Measurements from ENCODE around the gene TTC14.
A peak's percentile ranks its signal among the peaks of the same experiment; 100 is the strongest.

The TTC14 gene

DNA sequence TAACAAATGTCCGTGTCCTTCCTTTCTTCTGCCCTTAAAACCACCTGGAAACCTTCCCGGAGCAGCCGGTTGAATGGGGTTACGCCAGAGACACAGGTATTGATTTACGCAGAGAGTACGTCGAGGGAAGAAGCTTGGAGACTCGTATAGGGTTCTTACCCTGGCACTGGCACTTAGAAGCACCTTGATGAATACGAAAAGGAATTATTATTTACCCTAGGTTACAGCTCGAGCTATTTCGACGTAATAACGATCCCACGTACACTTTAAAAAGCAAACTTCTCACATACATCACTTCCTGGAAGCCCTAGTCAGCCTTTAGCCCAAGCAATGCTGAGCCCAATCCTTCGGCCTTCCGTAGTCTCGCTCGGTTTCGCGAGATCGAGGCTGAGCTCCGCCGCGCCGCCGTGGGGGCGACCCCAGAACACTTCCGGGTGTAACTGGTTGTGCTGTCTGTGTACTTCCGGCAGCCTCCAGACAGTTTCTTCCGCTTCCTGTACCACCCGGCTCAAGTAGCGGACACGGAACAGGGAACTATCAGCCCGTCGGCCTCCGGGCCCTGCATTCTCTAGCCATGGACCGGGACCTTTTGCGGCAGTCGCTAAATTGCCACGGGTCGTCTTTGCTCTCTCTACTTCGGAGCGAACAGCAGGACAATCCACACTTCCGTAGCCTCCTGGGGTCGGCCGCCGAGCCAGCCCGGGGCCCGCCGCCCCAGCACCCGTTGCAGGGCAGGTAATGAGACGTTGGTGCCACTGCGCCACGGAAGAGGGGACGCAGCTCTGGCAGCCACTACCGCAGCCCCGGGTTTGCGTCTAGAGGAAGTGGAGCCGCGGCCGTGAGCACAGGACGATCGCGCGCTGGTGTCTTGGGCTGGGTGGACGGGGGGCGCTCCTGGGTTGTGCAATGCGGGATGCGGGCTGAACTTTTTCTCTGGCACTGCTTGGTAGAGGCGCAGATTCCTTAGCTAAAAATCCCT lies at the start of gene TTC14 (continued):
- TF ChIP-seq, protein P1, sequence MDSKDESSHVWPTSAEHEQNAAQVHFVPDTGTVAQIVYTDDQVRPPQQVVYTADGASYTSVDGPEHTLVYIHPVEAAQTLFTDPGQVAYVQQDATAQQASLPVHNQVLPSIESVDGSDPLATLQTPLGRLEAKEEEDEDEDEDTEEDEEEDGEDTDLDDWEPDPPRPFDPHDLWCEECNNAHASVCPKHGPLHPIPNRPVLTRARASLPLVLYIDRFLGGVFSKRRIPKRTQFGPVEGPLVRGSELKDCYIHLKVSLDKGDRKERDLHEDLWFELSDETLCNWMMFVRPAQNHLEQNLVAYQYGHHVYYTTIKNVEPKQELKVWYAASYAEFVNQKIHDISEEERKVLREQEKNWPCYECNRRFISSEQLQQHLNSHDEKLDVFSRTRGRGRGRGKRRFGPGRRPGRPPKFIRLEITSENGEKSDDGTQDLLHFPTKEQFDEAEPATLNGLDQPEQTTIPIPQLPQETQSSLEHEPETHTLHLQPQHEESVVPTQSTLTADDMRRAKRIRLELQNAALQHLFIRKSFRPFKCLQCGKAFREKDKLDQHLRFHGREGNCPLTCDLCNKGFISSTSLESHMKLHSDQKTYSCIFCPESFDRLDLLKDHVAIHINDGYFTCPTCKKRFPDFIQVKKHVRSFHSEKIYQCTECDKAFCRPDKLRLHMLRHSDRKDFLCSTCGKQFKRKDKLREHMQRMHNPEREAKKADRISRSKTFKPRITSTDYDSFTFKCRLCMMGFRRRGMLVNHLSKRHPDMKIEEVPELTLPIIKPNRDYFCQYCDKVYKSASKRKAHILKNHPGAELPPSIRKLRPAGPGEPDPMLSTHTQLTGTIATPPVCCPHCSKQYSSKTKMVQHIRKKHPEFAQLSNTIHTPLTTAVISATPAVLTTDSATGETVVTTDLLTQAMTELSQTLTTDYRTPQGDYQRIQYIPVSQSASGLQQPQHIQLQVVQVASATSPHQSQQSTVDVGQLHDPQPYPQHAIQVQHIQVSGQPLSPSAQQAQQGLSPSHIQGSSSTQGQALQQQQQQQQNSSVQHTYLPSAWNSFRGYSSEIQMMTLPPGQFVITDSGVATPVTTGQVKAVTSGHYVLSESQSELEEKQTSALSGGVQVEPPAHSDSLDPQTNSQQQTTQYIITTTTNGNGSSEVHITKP (tag by site-specific recombination; IDR thresholded peaks at IDR 0.05) = peak; percentile 63
- TF ChIP-seq ZNF202 (tag by site-specific recombination; IDR thresholded peaks at IDR 0.05; ENCODE audit: borderline replicate concordance) (no peak), REPIN1 (tag by site-specific recombination; IDR thresholded peaks at IDR 0.05; ENCODE audit: low read depth) (0 out of 2 replicates have a peak, but pooled peaks have one; percentile 29), ZNF843 (tag by site-specific recombination; IDR thresholded peaks at IDR 0.05) (0 out of 2 replicates have a peak, but pooled peaks have one; percentile 19), GLIS1 (tag by site-specific recombination; IDR thresholded peaks at IDR 0.05) (peak; percentile 39; the same call in 1 of the 2 replicates), YY1 (tag by site-specific recombination; IDR thresholded peaks at IDR 0.05) (0 out of 2 replicates have a peak, but pooled peaks have one; percentile 28), ZNF776 (tag by site-specific recombination; IDR thresholded peaks at IDR 0.05; ENCODE audit: borderline replicate concordance) (no peak), ZNF214 (tag by site-specific recombination; IDR thresholded peaks at IDR 0.05; ENCODE audit: borderline replicate concordance) (peak; percentile 60; the same call in 1 of the 2 replicates), ZNF24 (tag by site-specific recombination; IDR thresholded peaks at IDR 0.05) (0 out of 2 replicates have a peak, but pooled peaks have one; percentile 19), ZBTB17 (tag by site-specific recombination; IDR thresholded peaks at IDR 0.05) (peak; percentile 86), ZNF311 (tag by site-specific recombination; IDR thresholded peaks at IDR 0.05; ENCODE audit: borderline replicate concordance) (no peak), ZNF660 (tag by site-specific recombination; IDR thresholded peaks at IDR 0.05) (peak; percentile 58), SP2 (tag by site-specific recombination; IDR thresholded peaks at IDR 0.05) (peak; percentile 85), ZBTB20 (tag by site-specific recombination; IDR thresholded peaks at IDR 0.05) (peak; percentile 90), ZFHX2 (tag by site-specific recombination; conservative IDR thresholded peaks at IDR 0.05) (peak; percentile 51; the same call in 1 of the 2 replicates), ZFP37 (tag by site-specific recombination; IDR thresholded peaks at IDR 0.05) (0 out of 2 replicates have a peak, but pooled peaks have one; percentile 74), ZNF2 (tag by site-specific recombination; IDR thresholded peaks at IDR 0.05) (peak; percentile 66; the same call in 1 of the 2 replicates), ZNF558 (tag by site-specific recombination; IDR thresholded peaks at IDR 0.05) (0 out of 2 replicates have a peak, but pooled peaks have one; percentile 17), SETDB1 (IDR thresholded peaks at IDR 0.05; ENCODE audit: insufficient read length, low read length) (peak; percentile 76), ZBTB21 (tag by site-specific recombination; IDR thresholded peaks at IDR 0.05) (peak; percentile 45; the same call in 1 of the 2 replicates)
- TF ChIP-seq, protein P2, sequence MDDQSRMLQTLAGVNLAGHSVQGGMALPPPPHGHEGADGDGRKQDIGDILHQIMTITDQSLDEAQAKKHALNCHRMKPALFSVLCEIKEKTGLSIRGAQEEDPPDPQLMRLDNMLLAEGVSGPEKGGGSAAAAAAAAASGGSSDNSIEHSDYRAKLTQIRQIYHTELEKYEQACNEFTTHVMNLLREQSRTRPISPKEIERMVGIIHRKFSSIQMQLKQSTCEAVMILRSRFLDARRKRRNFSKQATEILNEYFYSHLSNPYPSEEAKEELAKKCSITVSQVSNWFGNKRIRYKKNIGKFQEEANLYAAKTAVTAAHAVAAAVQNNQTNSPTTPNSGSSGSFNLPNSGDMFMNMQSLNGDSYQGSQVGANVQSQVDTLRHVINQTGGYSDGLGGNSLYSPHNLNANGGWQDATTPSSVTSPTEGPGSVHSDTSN (CRISPR knock-in tag; IDR thresholded peaks at IDR 0.05) = 0 out of 2 replicates have a peak, but pooled peaks have one; percentile 3
- TF ChIP-seq, protein P3, sequence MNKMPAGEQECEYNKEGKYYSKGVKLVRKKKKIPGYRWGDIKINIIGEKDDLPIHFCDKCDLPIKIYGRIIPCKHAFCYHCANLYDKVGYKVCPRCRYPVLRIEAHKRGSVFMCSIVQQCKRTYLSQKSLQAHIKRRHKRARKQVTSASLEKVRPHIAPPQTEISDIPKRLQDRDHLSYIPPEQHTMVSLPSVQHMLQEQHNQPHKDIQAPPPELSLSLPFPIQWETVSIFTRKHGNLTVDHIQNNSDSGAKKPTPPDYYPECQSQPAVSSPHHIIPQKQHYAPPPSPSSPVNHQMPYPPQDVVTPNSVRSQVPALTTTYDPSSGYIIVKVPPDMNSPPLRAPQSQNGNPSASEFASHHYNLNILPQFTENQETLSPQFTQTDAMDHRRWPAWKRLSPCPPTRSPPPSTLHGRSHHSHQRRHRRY (tag by site-specific recombination; IDR thresholded peaks at IDR 0.05) = no peak
- TF ChIP-seq, protein P4, sequence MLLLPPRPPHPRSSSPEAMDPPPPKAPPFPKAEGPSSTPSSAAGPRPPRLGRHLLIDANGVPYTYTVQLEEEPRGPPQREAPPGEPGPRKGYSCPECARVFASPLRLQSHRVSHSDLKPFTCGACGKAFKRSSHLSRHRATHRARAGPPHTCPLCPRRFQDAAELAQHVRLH (tag by site-specific recombination; IDR thresholded peaks at IDR 0.05) = peak; percentile 99
- TF ChIP-seq, protein P5, sequence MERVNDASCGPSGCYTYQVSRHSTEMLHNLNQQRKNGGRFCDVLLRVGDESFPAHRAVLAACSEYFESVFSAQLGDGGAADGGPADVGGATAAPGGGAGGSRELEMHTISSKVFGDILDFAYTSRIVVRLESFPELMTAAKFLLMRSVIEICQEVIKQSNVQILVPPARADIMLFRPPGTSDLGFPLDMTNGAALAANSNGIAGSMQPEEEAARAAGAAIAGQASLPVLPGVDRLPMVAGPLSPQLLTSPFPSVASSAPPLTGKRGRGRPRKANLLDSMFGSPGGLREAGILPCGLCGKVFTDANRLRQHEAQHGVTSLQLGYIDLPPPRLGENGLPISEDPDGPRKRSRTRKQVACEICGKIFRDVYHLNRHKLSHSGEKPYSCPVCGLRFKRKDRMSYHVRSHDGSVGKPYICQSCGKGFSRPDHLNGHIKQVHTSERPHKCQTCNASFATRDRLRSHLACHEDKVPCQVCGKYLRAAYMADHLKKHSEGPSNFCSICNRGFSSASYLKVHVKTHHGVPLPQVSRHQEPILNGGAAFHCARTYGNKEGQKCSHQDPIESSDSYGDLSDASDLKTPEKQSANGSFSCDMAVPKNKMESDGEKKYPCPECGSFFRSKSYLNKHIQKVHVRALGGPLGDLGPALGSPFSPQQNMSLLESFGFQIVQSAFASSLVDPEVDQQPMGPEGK (tag by site-specific recombination; IDR thresholded peaks at IDR 0.05) = peak; percentile 56
- TF ChIP-seq, protein P6, sequence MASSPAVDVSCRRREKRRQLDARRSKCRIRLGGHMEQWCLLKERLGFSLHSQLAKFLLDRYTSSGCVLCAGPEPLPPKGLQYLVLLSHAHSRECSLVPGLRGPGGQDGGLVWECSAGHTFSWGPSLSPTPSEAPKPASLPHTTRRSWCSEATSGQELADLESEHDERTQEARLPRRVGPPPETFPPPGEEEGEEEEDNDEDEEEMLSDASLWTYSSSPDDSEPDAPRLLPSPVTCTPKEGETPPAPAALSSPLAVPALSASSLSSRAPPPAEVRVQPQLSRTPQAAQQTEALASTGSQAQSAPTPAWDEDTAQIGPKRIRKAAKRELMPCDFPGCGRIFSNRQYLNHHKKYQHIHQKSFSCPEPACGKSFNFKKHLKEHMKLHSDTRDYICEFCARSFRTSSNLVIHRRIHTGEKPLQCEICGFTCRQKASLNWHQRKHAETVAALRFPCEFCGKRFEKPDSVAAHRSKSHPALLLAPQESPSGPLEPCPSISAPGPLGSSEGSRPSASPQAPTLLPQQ (tag by site-specific recombination; IDR thresholded peaks at IDR 0.05) = peak; percentile 42; the same call in 1 of the 2 replicates
